Activated CD4-positive, alpha-beta T cell treated with anti-CD3 and anti-CD28 coated beads, Interleukin-2, amount 50 U/mL, for 1 hour (primary cell): ENCODE measurements around the gene SECTM1.

Experiments
- DNase-seq: peaks from one replicate; pipeline ENCODE4 v3.0.0-alpha.2; 2020

SECTM1 gene

DNA sequence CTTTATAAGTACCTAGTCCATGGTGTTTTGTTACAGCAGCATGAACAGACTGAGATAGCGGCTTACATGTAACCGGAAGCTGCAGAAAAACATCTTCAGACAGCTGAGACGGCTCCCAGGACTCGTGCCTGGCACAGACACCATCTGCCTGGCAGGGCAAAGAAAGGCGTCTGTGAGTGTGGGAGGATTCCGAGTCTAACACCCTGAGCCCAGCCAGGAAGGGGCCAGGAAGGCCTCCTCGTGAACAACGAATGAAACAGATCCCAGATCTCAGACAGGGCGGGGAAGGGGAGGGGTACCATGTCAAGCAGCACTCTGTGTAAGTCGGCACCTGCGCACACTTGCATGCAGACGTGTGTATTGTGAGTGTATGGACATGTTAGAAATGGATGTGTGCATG, 55.7 kb downstream of the SECTM1 start:
- no peak for DNase-seq

- no peak for DNase-seq
These were observed 56.6 kb downstream of the SECTM1 start for GRCh38 chr17:82276938-82277337.

GRCh38 chr17:82275326-82275725, 58.2 kb downstream of the SECTM1 start:
- no peak for DNase-seq

DNA sequence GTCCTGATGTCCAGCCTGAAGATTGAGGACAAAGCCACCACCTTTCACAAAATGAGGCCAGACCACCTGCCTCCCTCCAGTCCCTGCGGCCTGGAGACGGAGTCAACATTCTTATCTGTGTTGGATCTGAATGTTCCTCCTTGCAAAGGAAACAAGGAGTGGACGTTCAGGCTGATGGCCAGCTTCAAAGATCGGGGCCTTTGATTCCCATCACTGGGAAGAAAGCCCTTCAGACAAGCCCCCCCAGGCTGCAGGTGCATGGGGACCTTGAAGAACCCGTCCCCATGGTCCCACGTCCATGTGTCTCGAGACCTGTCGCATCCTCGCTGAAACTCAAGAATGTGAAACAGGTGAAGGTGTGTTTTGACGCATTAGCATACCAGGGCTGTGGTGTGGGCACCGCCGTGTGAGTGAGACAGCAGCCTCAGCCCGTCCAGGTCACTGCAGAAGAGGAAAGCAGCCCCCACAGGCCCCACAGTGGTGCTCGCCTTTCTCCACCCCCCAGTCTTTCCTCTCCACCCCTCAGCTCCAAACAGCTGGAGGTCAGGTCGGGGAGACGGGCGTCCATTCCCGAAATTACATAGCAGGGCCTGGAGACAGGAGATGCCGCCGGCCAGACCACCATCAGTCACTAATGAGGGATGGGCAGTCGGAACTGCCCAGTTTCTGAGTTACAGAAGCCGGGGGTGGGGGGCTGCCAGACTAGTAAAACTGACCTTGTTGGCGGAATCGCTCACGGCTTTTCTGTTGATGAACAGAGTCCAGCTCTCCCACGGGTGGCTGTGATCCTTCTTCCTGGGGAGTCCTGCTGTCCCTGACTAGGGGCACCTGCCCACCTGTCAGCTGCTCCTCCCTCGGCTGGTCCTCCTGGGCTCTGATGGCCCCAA, 59.2 kb downstream of the SECTM1 start:
- DNase-seq, result no peak

DNA sequence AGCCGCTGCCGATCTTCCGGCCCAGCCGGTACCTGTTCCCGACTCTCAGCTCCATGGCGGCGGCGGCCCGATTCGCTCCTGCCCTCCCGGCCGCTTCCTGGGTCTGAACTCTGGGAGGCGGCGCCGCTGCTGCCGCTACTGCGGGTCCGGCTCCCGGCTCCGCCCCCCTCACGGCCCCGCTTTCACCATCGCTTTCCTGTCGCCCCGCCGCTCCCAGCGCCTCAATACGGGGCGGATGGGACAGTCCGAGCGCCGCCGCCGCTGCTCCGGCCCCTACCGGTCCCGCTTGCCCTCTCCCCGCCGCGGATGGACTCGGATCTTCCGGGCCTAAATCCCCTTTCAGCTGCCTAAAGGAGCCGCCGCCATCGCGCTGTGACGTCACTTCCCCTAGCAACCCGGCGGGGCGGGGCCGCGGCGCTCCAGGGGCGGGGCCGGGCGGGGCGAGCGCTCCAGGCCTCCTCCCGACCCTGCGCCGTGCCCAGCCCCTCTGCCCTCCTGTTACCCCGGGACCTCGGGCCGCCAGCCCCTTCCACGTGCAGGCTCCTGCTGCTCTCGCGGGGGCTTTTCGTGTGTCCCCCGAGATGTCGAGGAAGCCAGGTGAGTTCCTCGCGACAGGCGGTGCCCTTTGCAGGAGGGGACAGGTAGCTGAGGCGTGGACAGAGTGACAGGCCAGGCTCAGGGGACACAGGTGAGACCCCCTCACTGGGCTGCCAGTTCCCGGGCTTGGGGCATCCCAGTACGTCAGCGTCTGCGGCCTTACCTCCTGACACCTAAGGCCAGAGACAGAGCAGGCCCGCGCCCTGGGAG, 60.0 kb downstream of the SECTM1 start, which contains the start of gene CSNK1D:
Gene CSNK1D (minus strand): TSS at position 374 of the 807 bp plus-strand sequence. CDS start 319 bp downstream, at position 55.
- peak; percentile 92 for DNase-seq

- DNase-seq, result peak; percentile 38
These were observed 60.9 kb downstream of the SECTM1 start for GRCh38 chr17:82272495-82273326.

DNA sequence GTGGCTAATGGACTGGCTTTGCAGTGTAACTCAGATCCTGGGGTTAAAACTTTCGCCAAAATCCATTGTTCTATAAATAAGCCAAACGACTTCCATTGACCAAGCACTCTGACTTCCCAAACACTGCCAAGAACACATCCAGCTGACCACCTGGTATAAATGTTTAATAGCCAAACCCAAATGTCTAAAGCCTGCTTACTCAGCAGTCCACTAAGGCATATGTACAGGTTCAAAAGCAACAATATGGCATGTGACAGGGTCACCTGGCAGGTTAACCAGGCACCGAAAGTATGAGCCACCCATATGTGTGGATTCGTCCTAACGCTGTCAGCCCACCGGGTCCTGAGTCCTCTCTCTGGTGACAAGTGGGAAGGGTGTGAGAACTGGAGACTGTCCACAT, 62.2 kb downstream of the SECTM1 start:
- DNase-seq, result no peak
